Esophagus squamous epithelium (tissue), 4 donors: ENCODE data around the gene ADAMTS9.

Source experiments
- CTCF ChIP-seq, 6 experiments: fragments of 450-650 bp in 4 of 6; fragments of 200-600 bp in 2 of 6; sonication (generic) in 2 of 6; IDR thresholded peaks; one replicate each; pipeline ENCODE4 v1.5.1; 2016 to 2019; ENCODE audit warnings: antibody characterized with exemption in 6 of 6, mild to moderate bottlenecking in 4 of 6, moderate library complexity in 4 of 6
- POLR2A ChIP-seq, 4 donors: fragments of 450-650 bp; IDR thresholded peaks; one replicate each; pipeline ENCODE4 v1.6.1; 2017; ENCODE audit warnings: antibody characterized with exemption in 4 of 4, mild to moderate bottlenecking in 4 of 4, moderate library complexity in 3 of 4

- TF ChIP-seq POLR2A (IDR thresholded peaks at IDR 0.05) (no peak), CTCF (IDR thresholded peaks at IDR 0.05) (no peak)
Observed at GRCh38 chr3:64616953-64617352, 70.8 kb downstream of the ADAMTS9 start.
